ENCODE measurements around the gene EFTUD2. TPM values are rescaled to one million over a fixed set of nuclear protein-coding genes. Genes with fewer than 3 reads are reported as not detected.

EFTUD2 gene
- total and polyA plus RNA-seq, 4 donors, result 19.8 to 84.3 (median 33.3) TPM

GRCh38 chr17:44904001-44904984 lies 5.0 kb upstream of the EFTUD2 start:
- WGBS, result 96% methylated on average over 35 of the region's 35 CpGs
- Histone ChIP-seq H3K4me3 (ENCODE audit: low read depth in 1 of 3, low read length in 3 of 3) (no peak overlapping the region), H3K27me3 (ENCODE audit: control insufficient read depth in 4 of 4, insufficient read depth in 4 of 4, low read length in 3 of 4) (no peaks in the 10 kb centered on the region), H3K4me1 (ENCODE audit: control insufficient read depth in 4 of 4, insufficient read depth in 4 of 4, low read length in 3 of 4) (peaks cover 4 to 14% (median 7%) of the 10 kb centered on the region in 4 donors), H3K9me3 (ENCODE audit: control insufficient read depth in 4 of 4, low read length in 3 of 4) (no peaks in the 10 kb centered on the region), H3K27ac (ENCODE audit: low read depth in 1 of 2, low read length in 2 of 2) (no peak overlapping the region), H3K9ac (ENCODE audit: low read depth in 1 of 2, low read length in 2 of 2) (no peak overlapping the region), H3K36me3 (ENCODE audit: control insufficient read depth in 4 of 4, insufficient read depth in 3 of 4, low read depth in 1 of 4, low read length in 3 of 4) (no peaks in the 10 kb centered on the region)
- no peak for TF ChIP-seq REST (IDR thresholded peaks at IDR 0.05)
- TF ChIP-seq MAX (IDR thresholded peaks at IDR 0.05), result no peak
- TF ChIP-seq RXRA (IDR thresholded peaks at IDR 0.05), result no peak
- TF ChIP-seq CTCF (IDR thresholded peaks at IDR 0.05; ENCODE audit: low read depth, low read length, missing input control), result no peak
- no peak for TF ChIP-seq SP1 (IDR thresholded peaks at IDR 0.05)
- TF ChIP-seq EGR1 (IDR thresholded peaks at IDR 0.05; ENCODE audit: low read depth in 2 of 2), result no peak
- no peak for TF ChIP-seq JUND (IDR thresholded peaks at IDR 0.05)
- no peak for TF ChIP-seq ATF3 (IDR thresholded peaks at IDR 0.05)
- TF ChIP-seq FOXA2 (IDR thresholded peaks at IDR 0.05), result no peak
- no peak for TF ChIP-seq GABPA (IDR thresholded peaks at IDR 0.05 in 1 of 2, conservative IDR thresholded peaks at IDR 0.05 in 1 of 2)
- no peak for DNase-seq (ENCODE audit: low spot score)

GRCh38 chr17:44903012-44903685 lies 3.9 kb upstream of the EFTUD2 start:
- no peaks in the 10 kb centered on the region for H3K9me3 ChIP-seq (ENCODE audit: control insufficient read depth in 4 of 4, low read length in 3 of 4)
- DNase-seq (ENCODE audit: low spot score), result no peak
- no peaks in the 10 kb centered on the region for H3K36me3 ChIP-seq (ENCODE audit: control insufficient read depth in 4 of 4, insufficient read depth in 3 of 4, low read depth in 1 of 4, low read length in 3 of 4)
- WGBS, result 78% methylated on average over 8 of the region's 8 CpGs
- no peak overlapping the region for H3K4me3 ChIP-seq (ENCODE audit: low read depth in 1 of 3, low read length in 3 of 3)
- no peaks in the 10 kb centered on the region for H3K27me3 ChIP-seq (ENCODE audit: control insufficient read depth in 4 of 4, insufficient read depth in 4 of 4, low read length in 3 of 4)
- H3K9ac ChIP-seq (ENCODE audit: low read depth in 1 of 2, low read length in 2 of 2), result no peak overlapping the region
- no peak overlapping the region for H3K27ac ChIP-seq (ENCODE audit: low read depth in 1 of 2, low read length in 2 of 2)
- peaks cover 6 to 22% (median 13%) of the 10 kb centered on the region in 4 donors for H3K4me1 ChIP-seq (ENCODE audit: control insufficient read depth in 4 of 4, insufficient read depth in 4 of 4, low read length in 3 of 4)
- no peak for TF ChIP-seq EGR1 (IDR thresholded peaks at IDR 0.05; ENCODE audit: low read depth in 2 of 2)
- TF ChIP-seq YY1 (IDR thresholded peaks at IDR 0.05), result no peak
- TF ChIP-seq CTCF (IDR thresholded peaks at IDR 0.05; ENCODE audit: low read depth, low read length, missing input control), result no peak
- TF ChIP-seq ATF3 (IDR thresholded peaks at IDR 0.05), result no peak
- no peak for TF ChIP-seq TAF1 (conservative IDR thresholded peaks at IDR 0.05)
- TF ChIP-seq RXRA (IDR thresholded peaks at IDR 0.05), result no peak
- no peak for TF ChIP-seq ZBTB33 (IDR thresholded peaks at IDR 0.05)
- TF ChIP-seq HNF4A (conservative IDR thresholded peaks at IDR 0.05), result no peak

Measured in liver (tissue), 9 donors.